ENCODE measurements around the gene PADI1. TPM values are rescaled to one million over a fixed set of nuclear protein-coding genes. Genes with fewer than 3 reads are reported as not detected.

Gene PADI1
- total and polyA plus RNA-seq, 2 of the 8 experiments (the other 6 are each of a cell fraction or from before 2014, with no cell fraction given), result 0.20 to 0.30 TPM

DNA sequence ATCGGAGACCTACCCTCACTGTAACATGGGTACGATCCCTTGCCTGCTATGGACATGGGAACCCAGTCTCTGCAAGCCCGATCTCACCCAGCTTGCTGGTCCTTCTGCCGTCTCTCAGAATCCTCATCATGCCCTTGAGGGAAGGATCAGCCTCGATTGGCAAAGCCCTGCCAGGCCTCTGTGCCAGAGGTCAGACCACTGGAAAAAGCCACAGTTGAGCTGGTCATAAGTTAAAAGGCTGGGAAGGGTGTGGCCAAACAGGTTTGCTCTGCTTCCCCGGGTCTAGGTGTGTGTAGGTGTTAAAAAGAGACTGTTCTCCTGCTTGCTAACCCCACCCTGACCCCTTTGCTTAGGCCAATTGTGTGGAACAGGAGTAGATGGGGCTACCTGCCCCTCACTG, 24.5 kb downstream of the PADI1 start:
- no peak overlapping the region for H3K9ac ChIP-seq (replicated peaks in 1 of 4; ENCODE audit: extremely low read depth in 1 of 4, low read depth in 3 of 4, low read length in 3 of 4)
- H3K4me2 ChIP-seq (ENCODE audit: insufficient read depth in 1 of 2, low read depth in 2 of 2, low read length in 2 of 2), result no peak overlapping the region
- no peak overlapping the region for H4K91ac ChIP-seq (replicated peaks; ENCODE audit: insufficient read length, low read length)
- H2AK5ac ChIP-seq (ENCODE audit: low read depth, low read length), result no peak overlapping the region
- H4K20me1 ChIP-seq (replicated peaks in 1 of 2; ENCODE audit: control insufficient read depth in 1 of 2, insufficient read depth in 2 of 2, low read length in 2 of 2), result no peaks in the 10 kb centered on the region
- ChIA-PET POLR2A (ENCODE audit: partially characterized antibody) (interaction anchor here (1.1 kb wide), 1 partner anchor 10 kb away, joined by 3 read pairs; no protein-coding TSS in a partner anchor), CTCF (ENCODE audit: partially characterized antibody) (interaction anchor here (0.6 to 4.2 kb wide), 8 partner anchors 8 to 183 kb away, joined by 3 to 23 read pairs (median 3); partner anchors contain the start of gene PADI3)
- no peaks in the 10 kb centered on the region for H3K9me3 ChIP-seq (ENCODE audit: insufficient read depth in 2 of 2, low read depth in 1 of 2, low read length in 1 of 2)
- H3K14ac ChIP-seq (ENCODE audit: insufficient read length), result no peak overlapping the region
- H3K23ac ChIP-seq (ENCODE audit: insufficient read length), result no peak overlapping the region
- H3K4me3 ChIP-seq (ENCODE audit: extremely low read depth in 1 of 4, insufficient read depth in 2 of 4, low read depth in 3 of 4, low read length in 4 of 4), result no peak overlapping the region
- H3K23me2 ChIP-seq (ENCODE audit: low read depth, low read length), result no peaks in the 10 kb centered on the region
- no peak overlapping the region for H2BK120ac ChIP-seq (replicated peaks; ENCODE audit: low read depth, low read length)
- no peak overlapping the region for H3K4ac ChIP-seq (replicated peaks; ENCODE audit: insufficient read length, low read depth, low read length)
- H3K56ac ChIP-seq (replicated peaks; ENCODE audit: insufficient read length, low read depth, low read length), result no peak overlapping the region
- peak overlapping the region; percentile 19; the same call in 1 of the 2 replicates for H2BK12ac ChIP-seq (ENCODE audit: low read depth, low read length)
- H4K5ac ChIP-seq (ENCODE audit: insufficient read length, low read depth, low read length), result no peak overlapping the region
- FAIRE-seq (no peak), DNase-seq (ENCODE audit: low read depth in 1 of 2, low spot score in 2 of 2) (no peak)
- 0 out of 2 replicates have a peak overlapping the region, but pooled peaks have one; percentile 44 for H2BK5ac ChIP-seq (ENCODE audit: low read depth, low read length)
- no peaks in the 10 kb centered on the region for H3K4me1 ChIP-seq (replicated peaks in 1 of 4; ENCODE audit: control insufficient read depth in 3 of 4, insufficient read depth in 4 of 4, low read length in 3 of 4)
- no peaks in the 10 kb centered on the region for H3K36me3 ChIP-seq (ENCODE audit: control insufficient read depth in 2 of 4, insufficient read depth in 4 of 4, low read length in 3 of 4)
- no peaks in the 10 kb centered on the region for H3K79me2 ChIP-seq (ENCODE audit: control insufficient read depth in 1 of 2, insufficient read depth in 2 of 2, low read length in 2 of 2)
- H3K27ac ChIP-seq (ENCODE audit: low read depth, low read length), result no peak overlapping the region
- H2BK20ac ChIP-seq (ENCODE audit: low read length), result no peak overlapping the region
- no peak overlapping the region for H4K8ac ChIP-seq (ENCODE audit: extremely low read depth, insufficient read depth, low read length)
- H3K27me3 ChIP-seq (replicated peaks in 1 of 4; ENCODE audit: control insufficient read depth in 3 of 4, extremely low read depth in 1 of 4, insufficient read depth in 3 of 4, low read length in 3 of 4), result no peaks in the 10 kb centered on the region; a peak in 1 of 7 replicates
- no peaks in the 10 kb centered on the region for H3K79me1 ChIP-seq (ENCODE audit: low read depth, low read length)
- WGBS, 2 experiments (ENCODE audit: extremely low coverage in 1 of 2, insufficient coverage in 1 of 2, insufficient read length in 1 of 2, insufficient replicate concordance in 2 of 2, low coverage in 1 of 2, low lambda C conversion rate in 2 of 2, missing lambda C conversion rate in 1 of 2), result 91% methylated on average over 6 of the region's 6 CpGs; no CpG with 5 or more reads in 1 of the 2 experiments
- no peak overlapping the region for H2BK15ac ChIP-seq (ENCODE audit: low read length)
- no peak overlapping the region; the same call in 1 of the 2 replicates for H3K18ac ChIP-seq (ENCODE audit: extremely low read depth, low read length)
- H2AFZ ChIP-seq (ENCODE audit: low read length), result no peak overlapping the region
- no peak for TF ChIP-seq SP2 (IDR thresholded peaks at IDR 0.05; ENCODE audit: low read length)
- no peak for TF ChIP-seq CBX5 (IDR thresholded peaks at IDR 0.05; ENCODE audit: low read depth, low read length)
- no peak for TF ChIP-seq CHD1 (IDR thresholded peaks at IDR 0.05; ENCODE audit: low read depth, low read length)
- TF ChIP-seq NANOG (IDR thresholded peaks at IDR 0.05; ENCODE audit: insufficient read depth, low read depth, low read length, poor library complexity, severe bottlenecking), result no peak
- no peak for TF ChIP-seq KDM4A (IDR thresholded peaks at IDR 0.05; ENCODE audit: low read depth, low read length, severe bottlenecking)
